PC-3 (cell line): ENCODE measurements around the gene ADAMTS9. TPM values are rescaled to one million over a fixed set of nuclear protein-coding genes. Genes with fewer than 3 reads are reported as not detected.

Experiments
- ATAC-seq: fragments of 200-7000 bp; cut with Tn5 transposase; 2 replicates; pipeline ENCODE4 v1.9.1; 2020; ENCODE audit warnings: mild to moderate bottlenecking, moderate library complexity
- BruUV-seq: library from RNA; stranded (reverse); fragments of 400-500 nt; replicated peaks from 2 replicates; lab custom pipeline; 2021; lab: Mats Ljungman, UMichigan
- CTCF ChIA-PET: fragments of 300-600 bp; sonication (Branson Sonifier 250); formaldehyde crosslinking; loops from one replicate; lab custom pipeline; 2022; ENCODE audit warnings: antibody characterized with exemption; lab: Charles Lee
- POLR2A ChIA-PET: fragments of 300-600 bp; sonication (Branson Sonifier 250); formaldehyde crosslinking; loops from one replicate; lab custom pipeline; 2022; ENCODE audit warnings: antibody characterized with exemption; ENCODE audit not compliant: unreplicated experiment; lab: Charles Lee
- DNase-seq: peaks from one replicate; pipeline ENCODE4 v3.0.0-alpha.2; 2015
- H2AFZ ChIP-seq: fragments of 300-600 bp; sonication (generic); 2 replicates; pipeline ENCODE4 v1.6.0; 2016; ENCODE audit warnings: antibody characterized with exemption, low read length
- H3F3A ChIP-seq: fragments of 300-600 bp; sonication (generic); one replicate; pipeline ENCODE4 v1.6.0; 2017; ENCODE audit warnings: antibody characterized with exemption, low read length, control low read depth, mild to moderate bottlenecking; ENCODE audit not compliant: unreplicated experiment
- H3K27ac ChIP-seq: fragments of 300-600 bp; sonication (generic); 2 replicates; pipeline ENCODE4 v1.5.1; 2016; ENCODE audit warnings: mild to moderate bottlenecking, low read length
- H3K27me3 ChIP-seq: fragments of 300-600 bp; sonication (generic); 2 replicates; pipeline ENCODE4 v1.6.1; 2016; ENCODE audit warnings: low read length, mixed read lengths
- H3K36me3 ChIP-seq: fragments of 300-600 bp; sonication (generic); 2 replicates; pipeline ENCODE4 v1.6.1; 2016; ENCODE audit warnings: low read depth, mixed run types, low read length, mixed read lengths
- H3K4me1 ChIP-seq: fragments of 300-600 bp; sonication (generic); 2 replicates; pipeline ENCODE4 v1.5.1; 2016; ENCODE audit warnings: low read length; ENCODE audit not compliant: insufficient read depth
- H3K4me2 ChIP-seq: fragments of 300-600 bp; sonication (generic); 2 replicates; pipeline ENCODE4 v1.6.0; 2016; ENCODE audit warnings: low read length
- H3K4me3 ChIP-seq: fragments of 300-600 bp; sonication (generic); 2 replicates; pipeline ENCODE4 v1.5.1; 2016; ENCODE audit warnings: mild to moderate bottlenecking, low read length, mixed read lengths
- H3K79me2 ChIP-seq: fragments of 300-600 bp; sonication (generic); 2 replicates; pipeline ENCODE4 v1.6.1; 2017; ENCODE audit warnings: low read length, mixed read lengths
- H3K9ac ChIP-seq: fragments of 300-600 bp; sonication (generic); 2 replicates; pipeline ENCODE4 v1.6.0; 2016; ENCODE audit warnings: mild to moderate bottlenecking, low read length
- H3K9me2 ChIP-seq: fragments of 300-600 bp; sonication (generic); replicated peaks from 2 replicates; pipeline ENCODE4 v1.6.1; 2016; ENCODE audit warnings: mixed run types, low read length, mixed read lengths
- H3K9me3 ChIP-seq: fragments of 300-600 bp; sonication (generic); 2 replicates; pipeline ENCODE4 v1.6.1; 2016; ENCODE audit warnings: low read length, mixed read lengths
- H4K20me1 ChIP-seq: fragments of 300-600 bp; sonication (generic); 2 replicates; pipeline ENCODE4 v1.6.1; 2016; ENCODE audit warnings: low read length, mixed read lengths
- CTCF ChIP-seq: fragments of 300-600 bp; sonication (generic); conservative IDR thresholded peaks from 2 replicates; pipeline ENCODE4 v1.5.1; 2017; ENCODE audit warnings: antibody characterized with exemption, low read depth, mild to moderate bottlenecking, low read length
- EZH2 ChIP-seq: fragments of 300-600 bp; sonication (generic); IDR thresholded peaks from one replicate; pipeline ENCODE4 v1.6.1; 2017; ENCODE audit warnings: antibody characterized with exemption, mild to moderate bottlenecking, low read length; ENCODE audit not compliant: unreplicated experiment
- EZH2phosphoT487 ChIP-seq: fragments of 300-600 bp; sonication (generic); IDR thresholded peaks from 2 replicates; pipeline ENCODE4 v1.6.1; 2018; ENCODE audit warnings: mild to moderate bottlenecking, antibody characterized with exemption, low read length, borderline replicate concordance
- intact Hi-C: fragments of 100-400 bp; cut with micrococcal nuclease; formaldehyde crosslinking; loops from 2 replicates; pipeline ENCODE4 v1.9.0; 2023
- total RNA-seq: library from RNA; depleted of rRNA; stranded (reverse); fragments of >200 nt; gene quantifications from 2 replicates; pipeline ENCODE4 v1.2.3, GENCODE V29; 2014

The ADAMTS9 gene
- total RNA-seq, 1 experiment from 2014 or later = 0.55 TPM

GRCh38 chr3:64650715-64651114 lies 37.1 kb downstream of the ADAMTS9 start:
- no peak for ATAC-seq
- ChIA-PET POLR2A (no interaction called here), CTCF (no interaction called here)
- Histone ChIP-seq H3K36me3 (no peaks in the 10 kb centered on the region), H4K20me1 (no peaks in the 10 kb centered on the region), H2AFZ (no peak overlapping the region), H3K4me1 (no peaks in the 10 kb centered on the region), H3F3A (no peaks in the 10 kb centered on the region), H3K9ac (no peak overlapping the region), H3K9me2 (no peaks in the 10 kb centered on the region), H3K4me3 (no peak overlapping the region), H3K4me2 (no peak overlapping the region), H3K9me3 (no peaks in the 10 kb centered on the region), H3K27ac (no peak overlapping the region), H3K79me2 (no peaks in the 10 kb centered on the region), H3K27me3 (no peaks in the 10 kb centered on the region)
- intact Hi-C loops = no loop called here
- TF ChIP-seq EZH2 (no peak), CTCF (no peak), EZH2phosphoT487 (no peak)
- no TSS peak for BruUV-seq
- no peak for DNase-seq

GRCh38 chr3:64650096-64650622 lies 37.6 kb downstream of the ADAMTS9 start:
- H3K9ac ChIP-seq = no peak overlapping the region
- H3K4me1 ChIP-seq = no peaks in the 10 kb centered on the region
- H3K4me3 ChIP-seq = no peak overlapping the region
- H3K9me2 ChIP-seq = no peaks in the 10 kb centered on the region
- no peaks in the 10 kb centered on the region for H3K9me3 ChIP-seq
- H3K27ac ChIP-seq = no peak overlapping the region
- TF ChIP-seq EZH2 (no peak), CTCF (no peak), EZH2phosphoT487 (no peak)
- ChIA-PET POLR2A (no interaction called here), CTCF (no interaction called here)
- no peak overlapping the region for H2AFZ ChIP-seq
- H3K79me2 ChIP-seq = no peaks in the 10 kb centered on the region
- H3K27me3 ChIP-seq = no peaks in the 10 kb centered on the region
- DNase-seq = no peak
- no peaks in the 10 kb centered on the region for H3F3A ChIP-seq
- no peak overlapping the region for H3K4me2 ChIP-seq
- H4K20me1 ChIP-seq = no peaks in the 10 kb centered on the region
- intact Hi-C loops = no loop called here
- no peak for ATAC-seq
- H3K36me3 ChIP-seq = no peaks in the 10 kb centered on the region
- no TSS peak for BruUV-seq

- H3K4me2 ChIP-seq = no peak overlapping the region
- H3K9me2 ChIP-seq = no peaks in the 10 kb centered on the region
- POLR2A ChIA-PET = interaction anchor here (0.6 kb wide), 1 partner anchor 10 kb away, joined by 3 read pairs; no protein-coding TSS in a partner anchor
- no peaks in the 10 kb centered on the region for H3K79me2 ChIP-seq
- no TSS peak for BruUV-seq
- H4K20me1 ChIP-seq = no peaks in the 10 kb centered on the region
- no peak for TF ChIP-seq CTCF
- no peak for TF ChIP-seq EZH2
- no peak for TF ChIP-seq EZH2phosphoT487
- H3K4me3 ChIP-seq = no peak overlapping the region
- H3K36me3 ChIP-seq = no peaks in the 10 kb centered on the region
- H3K4me1 ChIP-seq = no peaks in the 10 kb centered on the region
- ATAC-seq (no peak), DNase-seq (no peak)
- H3K27ac ChIP-seq = no peak overlapping the region
- no peak overlapping the region for H2AFZ ChIP-seq
- no peaks in the 10 kb centered on the region for H3K27me3 ChIP-seq
- CTCF ChIA-PET = no interaction called here
- no peak overlapping the region for H3K9ac ChIP-seq
- no peaks in the 10 kb centered on the region for H3F3A ChIP-seq
- no peaks in the 10 kb centered on the region for H3K9me3 ChIP-seq
- intact Hi-C loops = no loop called here
These were observed 38.6 kb downstream of the ADAMTS9 start for GRCh38 chr3:64648927-64649906.
